ENCODE results near the gene LYRM9. TPM values are rescaled to one million over a fixed set of nuclear protein-coding genes. Genes with fewer than 3 reads are reported as not detected.
"Not testable (repeated sequence)": the region's sequence is repeated elsewhere in the genome, so short reads cannot be mapped to it uniquely, and the experiment has no call there.

Gene LYRM9
- total RNA-seq, 1 donor from 2014 or later, result 6.7 TPM

- intact Hi-C loops (cut with micrococcal nuclease), result loop anchor here (1.0 to 2.0 kb wide), 2 partner anchors 37 to 47 kb away; partner anchors contain the start of gene LYRM9
These were observed 47.7 kb downstream of the LYRM9 start for GRCh38 chr17:27845264-27846041.

GRCh38 chr17:27840688-27841087 is 52.5 kb downstream of the LYRM9 start:
- intact Hi-C loops (cut with micrococcal nuclease), result no loop called here

- intact Hi-C loops (cut with micrococcal nuclease), result not testable (repeated sequence)
These were observed 52.8 kb downstream of the LYRM9 start for GRCh38 chr17:27840406-27840678.

- intact Hi-C loops (cut with micrococcal nuclease), result not testable (repeated sequence)
These were observed 53.4 kb downstream of the LYRM9 start for GRCh38 chr17:27839571-27840405.

GRCh38 chr17:27838607-27839006 is 54.6 kb downstream of the LYRM9 start:
- intact Hi-C loops (cut with micrococcal nuclease), result not testable (repeated sequence)

GRCh38 chr17:27837769-27838168 is 55.4 kb downstream of the LYRM9 start:
- intact Hi-C loops (cut with micrococcal nuclease), result not testable (repeated sequence)

GRCh38 chr17:27836651-27837050 is 56.5 kb downstream of the LYRM9 start:
- intact Hi-C loops (cut with micrococcal nuclease), result no loop called here

- intact Hi-C loops (cut with micrococcal nuclease), result no loop called here
These were observed 58.6 kb downstream of the LYRM9 start for GRCh38 chr17:27834571-27834970.

- intact Hi-C loops (cut with micrococcal nuclease), result no loop called here
These were observed 60.3 kb downstream of the LYRM9 start for GRCh38 chr17:27832831-27833230.

GRCh38 chr17:27829888-27830287 is 63.3 kb downstream of the LYRM9 start:
- intact Hi-C loops (cut with micrococcal nuclease), result not testable (repeated sequence)

GRCh38 chr17:27829143-27829711 is 63.9 kb downstream of the LYRM9 start:
- intact Hi-C loops (cut with micrococcal nuclease), result not testable (repeated sequence)

Other genes with a start within 250 kb of the LYRM9 start
- gene NOS2, start 92.8 kb downstream of the LYRM9 start, total RNA-seq, result 0.07 TPM in 1 of 2 replicates, not detected in the other
- gene NLK, start 149.3 kb upstream of the LYRM9 start, total RNA-seq, result 17.0 and 17.6 TPM in 2 replicates

Measured in T-helper 1 cell treated with Interleukin-12 subunit alpha and Interleukin-12 subunit beta and Interleukin-4 antibody, amounts not matched to agents 30 ng/mL and 1 ng/mL, for 36 hours (primary cell).